GM18511 (cell line): Measurements from ENCODE around the gene SPARCL1.

ENCODE experiments used
- ATAC-seq: cut with Tn5 transposase; IDR thresholded peaks from one replicate; pipeline ENCODE4 v1.9.1; 2021; ENCODE audit warnings: mild to moderate bottlenecking, moderate library complexity; ENCODE audit not compliant: unreplicated experiment

Gene SPARCL1

GRCh38 chr4:87541956-87542709 is 13.0 kb upstream of the SPARCL1 start:
- ATAC-seq = no peak

GRCh38 chr4:87541521-87541920 is 12.3 kb upstream of the SPARCL1 start:
- no peak for ATAC-seq

GRCh38 chr4:87540146-87541058 is 11.2 kb upstream of the SPARCL1 start:
- no peak for ATAC-seq

- no peak for ATAC-seq
Observed at GRCh38 chr4:87532907-87533306, 3.7 kb upstream of the SPARCL1 start.

GRCh38 chr4:87532109-87532508 is 2.9 kb upstream of the SPARCL1 start:
- ATAC-seq = no peak

DNA sequence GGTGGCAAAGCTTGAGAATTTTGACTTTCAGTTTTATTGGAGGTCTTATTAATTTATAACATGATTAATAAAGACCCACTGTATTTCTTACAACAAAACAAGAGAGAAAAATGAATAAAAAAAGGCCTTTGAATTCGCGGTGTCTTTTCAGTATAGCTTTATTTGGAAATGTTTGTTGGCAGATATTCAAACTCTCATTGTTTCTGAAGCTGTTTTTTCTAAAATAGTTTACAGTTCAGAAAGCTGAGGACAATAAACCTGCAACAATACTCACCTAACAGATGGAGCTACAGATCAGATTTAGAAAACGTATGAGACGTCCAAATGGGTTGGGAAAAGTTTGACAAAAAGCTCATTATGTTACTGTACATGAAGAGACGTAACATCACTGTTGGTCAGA is 2.4 kb upstream of the SPARCL1 start:
- no peak for ATAC-seq

GRCh38 chr4:87530868-87531267 is 1.7 kb upstream of the SPARCL1 start:
- no peak for ATAC-seq

- no peak for ATAC-seq
Observed at GRCh38 chr4:87530229-87530628, 1.1 kb upstream of the SPARCL1 start.

DNA sequence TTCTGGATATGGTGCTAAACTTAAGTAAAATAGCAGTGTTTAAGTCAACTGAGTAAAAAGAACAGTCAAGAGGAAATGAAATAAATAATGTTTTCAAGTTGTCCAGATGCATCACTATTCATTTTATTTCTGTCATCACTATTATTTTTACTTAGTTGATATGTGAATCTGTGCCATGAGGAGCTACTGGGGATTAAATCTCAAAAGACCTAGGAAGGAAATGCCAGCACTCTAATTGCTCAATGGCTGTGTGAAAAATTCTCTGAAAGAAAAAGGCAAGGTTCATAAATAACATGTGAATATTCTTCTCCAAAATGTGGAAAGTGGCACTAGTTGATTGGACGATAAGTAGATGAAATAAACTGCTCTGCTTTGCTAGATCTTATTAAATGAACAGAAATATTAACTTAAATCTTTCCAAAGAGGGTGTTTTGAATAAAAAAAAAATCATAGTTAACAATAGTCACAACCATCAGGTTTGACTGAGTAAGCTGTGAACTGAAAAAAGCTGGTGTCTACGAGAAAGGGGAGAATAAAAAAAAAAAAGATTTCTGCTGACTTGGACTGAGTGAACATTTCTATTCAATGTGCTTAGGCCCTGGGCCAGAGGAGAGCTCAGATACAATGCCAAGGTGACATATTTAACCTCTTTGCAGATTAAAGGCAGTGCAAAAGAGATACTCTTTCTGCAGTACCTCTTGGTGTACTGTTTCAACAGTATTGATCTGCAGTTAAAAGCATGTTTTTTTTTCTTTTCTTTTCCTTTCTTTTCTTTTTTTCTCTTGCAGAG is 1.6 kb downstream of the SPARCL1 start:
- ATAC-seq = no peak

DNA sequence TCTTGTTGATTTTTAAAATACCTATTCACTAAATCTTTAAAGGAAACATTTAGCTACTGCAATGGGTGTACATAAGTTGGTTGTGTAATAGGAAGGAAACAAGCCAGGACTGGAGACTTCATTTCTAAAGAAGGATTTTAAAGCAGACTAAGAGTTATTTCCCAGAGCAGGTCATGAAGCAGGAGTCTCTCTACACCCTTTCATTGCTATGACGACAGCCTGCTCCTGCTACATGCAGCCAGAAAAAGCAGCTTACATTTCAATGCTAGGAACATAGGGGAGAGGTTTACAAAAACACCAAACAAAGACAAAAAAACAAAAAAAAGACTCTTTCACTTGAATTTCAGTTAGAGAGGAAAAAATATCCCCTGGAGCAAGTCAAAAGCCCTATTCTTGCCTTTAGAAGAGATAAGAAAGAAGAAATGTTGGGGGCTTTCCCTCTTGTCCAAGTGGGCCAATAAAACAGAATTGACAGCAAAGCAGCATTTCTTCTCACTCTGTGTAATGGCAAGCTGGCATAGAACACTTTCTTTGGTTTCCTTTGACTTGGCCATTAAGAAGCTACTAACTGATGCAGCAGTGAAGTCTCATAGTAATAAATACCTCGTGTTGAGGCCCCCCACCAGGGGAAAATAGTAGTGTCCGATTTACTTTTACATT is 3.4 kb downstream of the SPARCL1 start:
- ATAC-seq = no peak

- ATAC-seq = no peak
Observed at GRCh38 chr4:87524456-87524855, 4.7 kb downstream of the SPARCL1 start.

- no peak for ATAC-seq
Observed at GRCh38 chr4:87523307-87523706, 5.9 kb downstream of the SPARCL1 start.

DNA sequence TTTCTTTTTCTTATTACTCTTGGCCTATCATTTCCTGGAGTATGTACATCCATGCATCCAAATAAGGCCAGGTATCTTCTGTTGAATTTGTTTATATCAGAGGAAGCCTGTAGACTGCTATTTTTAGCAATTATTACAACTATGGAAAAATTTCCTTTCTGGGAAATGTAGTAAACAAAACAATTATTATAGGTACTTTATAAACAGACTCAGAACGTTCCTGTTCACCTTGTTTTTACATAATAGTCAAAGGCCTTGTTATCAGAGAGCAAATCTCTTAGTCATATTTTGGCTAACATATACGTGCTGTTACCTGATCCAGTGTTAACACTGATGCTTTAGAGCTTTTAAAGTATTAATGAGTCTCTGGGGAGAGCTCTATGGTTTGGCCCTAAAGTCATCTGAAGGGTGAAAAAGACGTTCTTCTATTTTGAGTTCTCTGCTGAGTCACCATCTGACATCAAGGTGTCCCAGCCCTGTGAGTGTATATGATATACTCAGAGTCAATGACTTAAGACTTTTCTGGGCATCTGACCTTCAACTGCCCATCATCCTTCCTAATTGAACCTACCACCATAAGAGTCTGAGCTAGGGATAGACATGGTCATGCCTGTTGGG is 7.3 kb downstream of the SPARCL1 start:
- peak; percentile 86 for ATAC-seq

GRCh38 chr4:87521319-87521718 is 7.9 kb downstream of the SPARCL1 start:
- ATAC-seq = no peak

GRCh38 chr4:87517621-87518020 is 11.6 kb downstream of the SPARCL1 start:
- no peak for ATAC-seq

DNA sequence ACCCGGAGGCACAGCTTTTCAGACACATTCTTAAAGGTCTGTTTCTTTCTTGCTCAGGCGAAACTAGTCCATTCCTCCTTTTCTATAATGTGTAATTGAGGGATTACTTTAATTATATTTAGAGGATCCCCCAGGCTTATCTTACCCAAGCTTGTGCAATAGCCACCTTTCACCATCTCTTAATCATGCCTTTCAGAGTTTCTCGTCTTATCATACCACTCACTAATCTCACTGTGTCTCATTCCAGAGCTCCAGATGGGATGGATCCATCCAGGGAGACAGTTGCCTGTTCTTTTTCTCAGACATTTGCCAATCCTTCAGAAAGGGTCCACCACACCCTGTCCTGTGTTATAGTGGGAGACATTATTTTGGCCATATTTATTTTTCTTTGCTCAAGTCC is 12.5 kb downstream of the SPARCL1 start:
- no peak for ATAC-seq

DNA sequence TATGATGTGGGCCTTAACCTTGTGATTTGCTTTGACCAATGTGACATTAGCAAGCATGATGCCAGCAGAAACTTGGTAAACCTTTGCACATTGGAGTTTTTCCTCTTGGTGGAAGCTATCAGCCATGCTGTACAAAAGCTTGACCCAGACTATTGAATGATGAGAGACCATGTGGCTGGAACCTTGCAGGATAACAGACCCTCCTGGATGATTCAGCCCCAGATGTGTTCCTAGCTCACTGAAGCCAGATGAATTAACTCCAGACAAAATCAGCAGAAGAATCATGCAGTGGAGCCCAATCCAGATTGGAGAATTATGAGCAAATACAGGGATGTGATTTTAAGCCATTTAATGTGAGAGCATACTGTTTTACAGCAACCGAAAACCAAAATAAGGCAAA is 16.8 kb downstream of the SPARCL1 start:
- ATAC-seq = no peak

GRCh38 chr4:87511500-87511899 is 17.7 kb downstream of the SPARCL1 start:
- no peak for ATAC-seq

- no peak for ATAC-seq
Observed at GRCh38 chr4:87510747-87511146, 18.4 kb downstream of the SPARCL1 start.

GRCh38 chr4:87506974-87507701 is 22.0 kb downstream of the SPARCL1 start:
- ATAC-seq = no peak
